HepG2 (cell line): ENCODE measurements around the gene NSL1. TPM values are rescaled to one million over a fixed set of nuclear protein-coding genes. Genes with fewer than 3 reads are reported as not detected.

Source experiments
- ATAC-seq: fragments of 200-7000 bp; cut with Tn5 transposase; 3 replicates; pipeline ENCODE4 v1.9.1; 2020; ENCODE audit warnings: mild to moderate bottlenecking, moderate library complexity
- BruUV-seq: library from RNA; stranded (reverse); fragments of 400-500 nt; replicated peaks from 2 replicates; lab custom pipeline; 2021; lab: Mats Ljungman, UMichigan
- CTCF ChIA-PET: fragments of 300-600 bp; formaldehyde crosslinking; extraction: SDS; loops from one replicate; lab custom pipeline; 2021; ENCODE audit warnings: low total read pairs, inconsistent platforms, low intra/inter-chr PET ratio; lab: Yijun Ruan, JAX
- POLR2A ChIA-PET: fragments of 350-600 bp; sonication (Branson Sonifier 250); formaldehyde crosslinking; loops from one replicate; lab custom pipeline; 2020; ENCODE audit warnings: antibody characterized with exemption, inconsistent platforms; lab: Yijun Ruan, JAX
- DNase-seq: peaks from one replicate; pipeline ENCODE4 v3.0.0-alpha.2; 2015; ENCODE audit warnings: low spot score
- FAIRE-seq: peaks from 3 replicates; lab custom pipeline; 2011; peaks lifted over from hg19 to GRCh38; lab: Jason Lieb, UNC
- H2AFZ ChIP-seq: one replicate; pipeline ENCODE4 v1.6.1; 2011; ENCODE audit warnings: low read length, inconsistent platforms
- H3K27ac ChIP-seq: fragments of 300-600 bp; 3 replicates; pipeline ENCODE4 v1.8.0; 2011; ENCODE audit warnings: mixed run types, mild to moderate bottlenecking, mixed read lengths, low read length, inconsistent platforms; ENCODE audit not compliant: insufficient read depth; ENCODE audit errors: extremely low read length
- H3K27me3 ChIP-seq, 2 experiments: fragments of 200-600 bp in 1 of 2; 2 replicates in 1 of 2; 3 replicates in 1 of 2; pipeline versions ENCODE4 v1.6.0 to v1.8.0; 2011; ENCODE audit warnings: low read length in 2 of 2, mild to moderate bottlenecking in 2 of 2, moderate library complexity in 2 of 2, inconsistent platforms in 1 of 2; ENCODE audit not compliant: insufficient read depth in 2 of 2, control insufficient read depth in 1 of 2
- H3K36me3 ChIP-seq, 2 experiments: fragments of 200-600 bp in 1 of 2; replicated peaks in 1 of 2; 2 replicates in 1 of 2; 3 replicates in 1 of 2; pipeline versions ENCODE4 v1.5.1 to v1.8.0; 2011; ENCODE audit warnings: low read length in 2 of 2, inconsistent platforms in 1 of 2; ENCODE audit not compliant: insufficient read depth in 2 of 2, control insufficient read depth in 1 of 2
- H3K4me1 ChIP-seq: 2 replicates; pipeline ENCODE4 v1.5.1; 2012; ENCODE audit warnings: low read length, inconsistent platforms; ENCODE audit not compliant: insufficient read depth
- H3K4me2 ChIP-seq: 2 replicates; pipeline ENCODE4 v1.6.0; 2011; ENCODE audit warnings: low read depth, low read length, inconsistent platforms
- H3K4me3 ChIP-seq, 3 experiments: fragments of 200-600 bp in 1 of 3; sonication (generic), shearing (Covaris generic) in 1 of 3; replicated peaks in 1 of 3; 2 replicates each; pipeline ENCODE4 v1.5.1; 2011 to 2016; ENCODE audit warnings: low read length in 3 of 3, inconsistent platforms in 2 of 3, low read depth in 2 of 3, mild to moderate bottlenecking in 2 of 3, control low read depth in 1 of 3, mixed read lengths in 1 of 3; ENCODE audit not compliant: insufficient read depth in 1 of 3
- H3K79me2 ChIP-seq: one replicate; pipeline ENCODE4 v1.6.1; 2011; ENCODE audit warnings: low read length, inconsistent platforms; ENCODE audit not compliant: insufficient read depth
- H3K9ac ChIP-seq: 2 replicates; pipeline ENCODE4 v1.6.0; 2011; ENCODE audit warnings: mild to moderate bottlenecking, low read depth, low read length, inconsistent platforms; ENCODE audit not compliant: insufficient read depth
- H3K9me3 ChIP-seq: 2 replicates; pipeline ENCODE4 v1.5.1; 2012; ENCODE audit warnings: mild to moderate bottlenecking, low read length
- H4K20me1 ChIP-seq: 2 replicates; pipeline ENCODE4 v1.6.0; 2011; ENCODE audit warnings: inconsistent platforms, mild to moderate bottlenecking, low read length, moderate library complexity; ENCODE audit not compliant: insufficient read depth
- ARNT ChIP-seq: fragments of 450-650 bp; IDR thresholded peaks from 2 replicates; pipeline ENCODE4 v1.6.1; 2017
- KDM5B ChIP-seq: sonication (generic); formaldehyde crosslinking; IDR thresholded peaks from 2 replicates; pipeline ENCODE4 v1.4.0; 2020; ENCODE audit warnings: missing genetic modification reagents, mild to moderate bottlenecking, borderline replicate concordance
- ZNF205 ChIP-seq: IDR thresholded peaks from 2 replicates; pipeline ENCODE4 v1.6.1; 2018; ENCODE audit warnings: missing biosample characterization, missing genetic modification reagents
- ZNF276 ChIP-seq: sonication (generic); formaldehyde crosslinking; IDR thresholded peaks from 2 replicates; pipeline ENCODE4 v1.4.0; 2020; ENCODE audit warnings: mild to moderate bottlenecking, low read depth, missing genetic modification reagents
- ZNF441 ChIP-seq: sonication (generic); formaldehyde crosslinking; IDR thresholded peaks from 2 replicates; pipeline ENCODE4 v1.7.0; 2021; ENCODE audit warnings: missing genetic modification reagents, borderline replicate concordance
- ZSCAN30 ChIP-seq: sonication (generic); formaldehyde crosslinking; IDR thresholded peaks from 2 replicates; pipeline ENCODE4 v1.5.0; 2020; ENCODE audit warnings: mild to moderate bottlenecking, missing genetic modification reagents
- WGBS: methylation state at CpG from one replicate; pipeline ENCODE4 v1.1.6; 2017; ENCODE audit warnings: low lambda C conversion rate; 5-methylcytosine and 5-hydroxymethylcytosine counted together
- in situ Hi-C: cut with HindIII; loops from 2 replicates; pipeline ENCODE4 v1.10.0; 2017; ENCODE audit warnings: low pct_unique_long_range_greater_than_20kb; ENCODE audit not compliant: extremely low pct_ligation_motif_present
- intact Hi-C: fragments of 100-400 bp; cut with micrococcal nuclease; formaldehyde crosslinking; loops from one replicate; pipeline ENCODE4 v1.10.0; 2022; ENCODE audit not compliant: unreplicated experiment
- polyA plus RNA-seq, 8 experiments: library from polyadenylated mRNA; depleted of rRNA in 3 of 8; stranded (reverse) in 7 of 8; unstranded in 1 of 8; fragments of >200 nt; fragmentation: Illumina TruSeq in 4 of 8; extraction: Trizol in 4 of 8; gene quantifications; 2 replicates each; pipeline versions ENCODE4 v1.2.1 to v1.2.3, GENCODE V29; 2011 to 2016; ENCODE audit warnings: low read depth in 4 of 8, missing spikeins in 1 of 8, mixed read lengths in 1 of 8; ENCODE audit not compliant: insufficient read depth in 1 of 8
- total RNA-seq, 5 experiments: library from RNA; depleted of rRNA; stranded (reverse); fragments of >200 nt; fragmentation: Illumina TruSeq; extraction: Trizol; gene quantifications; 2 replicates each; pipeline ENCODE4 v1.2.3, GENCODE V29; 2016; ENCODE audit warnings: low read depth in 1 of 5
- TF ChIP-seq, protein P1 (sequence below): sonication (generic); formaldehyde crosslinking; IDR thresholded peaks from 2 replicates; pipeline ENCODE4 v1.4.0; 2020; ENCODE audit warnings: missing genetic modification reagents
- TF ChIP-seq, protein P2 (sequence below): sonication (generic); formaldehyde crosslinking; IDR thresholded peaks from 2 replicates; pipeline ENCODE4 v1.5.1; 2020; ENCODE audit warnings: missing genetic modification reagents, mild to moderate bottlenecking, borderline replicate concordance

The NSL1 gene
- total and polyA plus RNA-seq, 2 of the 13 experiments (the other 11 are each of a cell fraction or from before 2014, with no cell fraction given): 34.5 to 77.4 TPM

DNA sequence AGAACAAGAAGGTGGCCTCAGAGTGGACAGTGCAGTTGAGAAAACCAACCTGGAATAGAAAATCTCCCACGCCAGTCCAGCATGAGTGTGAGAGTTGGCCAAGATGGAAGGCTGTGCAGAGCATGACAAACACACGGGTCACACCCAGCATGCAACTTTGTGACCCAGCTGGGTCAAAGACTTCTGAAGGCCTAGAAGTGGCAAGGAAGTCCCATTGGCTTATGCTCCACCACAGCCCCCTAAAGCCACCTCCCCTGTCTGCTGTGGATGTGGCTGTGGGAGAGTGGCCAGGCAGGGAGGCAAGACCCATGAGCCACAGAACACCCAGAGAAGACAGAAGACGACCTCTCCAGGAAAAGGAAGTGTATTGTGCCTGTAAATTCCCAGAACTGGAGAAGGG, 105.5 kb downstream of the NSL1 start:
- Histone ChIP-seq H3K4me1 (no peaks in the 10 kb centered on the region), H3K27ac (no peak overlapping the region), H3K9me3 (no peaks in the 10 kb centered on the region), H2AFZ (no peak overlapping the region), H3K4me2 (no peak overlapping the region), H3K4me3 (no peak overlapping the region), H3K27me3 (peaks cover 0 to 74% of the 10 kb centered on the region in 2 experiments; a peak in 4 of 5 replicates), H3K36me3 (no peaks in the 10 kb centered on the region), H3K9ac (no peak overlapping the region), H4K20me1 (no peaks in the 10 kb centered on the region), H3K79me2 (no peaks in the 10 kb centered on the region)
- ATAC-seq: no peak
- in situ Hi-C loops: no loop called here
- no peak for DNase-seq
- intact Hi-C loops: no loop called here
- POLR2A ChIA-PET: no interaction called here
- 47% methylated on average over 3 of the region's 3 CpGs for WGBS
- BruUV-seq: no TSS peak
- no peak for FAIRE-seq
- TF ChIP-seq ZSCAN30 (no peak), ARNT (no peak), ZNF441 (no peak), KDM5B (CRISPR knock-in tag) (no peak), ZNF276 (CRISPR knock-in tag) (no peak), ZNF205 (CRISPR knock-in tag) (no peak)
- TF ChIP-seq, protein P1, sequence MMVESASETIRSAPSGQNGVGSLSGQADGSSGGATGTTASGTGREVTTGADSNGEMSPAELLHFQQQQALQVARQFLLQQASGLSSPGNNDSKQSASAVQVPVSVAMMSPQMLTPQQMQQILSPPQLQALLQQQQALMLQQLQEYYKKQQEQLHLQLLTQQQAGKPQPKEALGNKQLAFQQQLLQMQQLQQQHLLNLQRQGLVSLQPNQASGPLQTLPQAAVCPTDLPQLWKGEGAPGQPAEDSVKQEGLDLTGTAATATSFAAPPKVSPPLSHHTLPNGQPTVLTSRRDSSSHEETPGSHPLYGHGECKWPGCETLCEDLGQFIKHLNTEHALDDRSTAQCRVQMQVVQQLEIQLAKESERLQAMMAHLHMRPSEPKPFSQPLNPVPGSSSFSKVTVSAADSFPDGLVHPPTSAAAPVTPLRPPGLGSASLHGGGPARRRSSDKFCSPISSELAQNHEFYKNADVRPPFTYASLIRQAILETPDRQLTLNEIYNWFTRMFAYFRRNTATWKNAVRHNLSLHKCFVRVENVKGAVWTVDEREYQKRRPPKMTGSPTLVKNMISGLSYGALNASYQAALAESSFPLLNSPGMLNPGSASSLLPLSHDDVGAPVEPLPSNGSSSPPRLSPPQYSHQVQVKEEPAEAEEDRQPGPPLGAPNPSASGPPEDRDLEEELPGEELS (CRISPR knock-in tag): no peak
- TF ChIP-seq, protein P2, sequence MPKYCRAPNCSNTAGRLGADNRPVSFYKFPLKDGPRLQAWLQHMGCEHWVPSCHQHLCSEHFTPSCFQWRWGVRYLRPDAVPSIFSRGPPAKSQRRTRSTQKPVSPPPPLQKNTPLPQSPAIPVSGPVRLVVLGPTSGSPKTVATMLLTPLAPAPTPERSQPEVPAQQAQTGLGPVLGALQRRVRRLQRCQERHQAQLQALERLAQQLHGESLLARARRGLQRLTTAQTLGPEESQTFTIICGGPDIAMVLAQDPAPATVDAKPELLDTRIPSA (CRISPR knock-in tag): no peak
- TF ChIP-seq, all 625 proteins: peak for 0
- CTCF ChIA-PET: no interaction called here
